ENCODE data around the gene INPP5A.

The INPP5A gene

DNA sequence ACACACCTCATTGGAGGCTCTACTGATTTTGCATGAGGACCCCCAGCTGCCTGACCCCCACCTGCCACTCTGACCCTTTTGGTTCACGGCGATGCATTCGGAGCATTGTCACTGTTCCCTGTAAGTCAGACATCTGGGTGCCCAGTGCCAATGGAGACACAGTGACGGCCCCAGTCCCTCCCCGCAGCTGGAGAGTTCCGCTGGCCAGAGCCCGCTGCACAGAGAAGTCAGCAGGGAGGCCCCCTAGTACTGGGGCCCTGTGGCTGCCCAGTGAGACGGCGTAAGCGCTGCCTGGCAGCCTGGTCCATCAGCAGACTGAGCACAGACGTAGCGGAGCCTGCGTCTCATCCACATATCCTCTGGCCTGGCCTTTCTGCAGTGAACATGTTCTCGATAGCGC is 170.9 kb downstream of the INPP5A start:
- no peak for DNase-seq (ENCODE audit: low read depth)
- Histone ChIP-seq H3K4me3 (ENCODE audit: low read length) (no peak overlapping the region), H3K36me3 (ENCODE audit: control insufficient read depth, insufficient read depth, low read length, severe bottlenecking) (peaks cover 23% of the 10 kb centered on the region), H3K27me3 (replicated peaks; ENCODE audit: control insufficient read depth, insufficient read depth, low read length) (no peaks in the 10 kb centered on the region), H3K9ac (ENCODE audit: low read length) (no peak overlapping the region), H3K9me3 (ENCODE audit: control insufficient read depth, low read length) (peaks cover 18% of the 10 kb centered on the region), H3K4me1 (ENCODE audit: control insufficient read depth, insufficient read depth, low read length) (no peaks in the 10 kb centered on the region)

DNA sequence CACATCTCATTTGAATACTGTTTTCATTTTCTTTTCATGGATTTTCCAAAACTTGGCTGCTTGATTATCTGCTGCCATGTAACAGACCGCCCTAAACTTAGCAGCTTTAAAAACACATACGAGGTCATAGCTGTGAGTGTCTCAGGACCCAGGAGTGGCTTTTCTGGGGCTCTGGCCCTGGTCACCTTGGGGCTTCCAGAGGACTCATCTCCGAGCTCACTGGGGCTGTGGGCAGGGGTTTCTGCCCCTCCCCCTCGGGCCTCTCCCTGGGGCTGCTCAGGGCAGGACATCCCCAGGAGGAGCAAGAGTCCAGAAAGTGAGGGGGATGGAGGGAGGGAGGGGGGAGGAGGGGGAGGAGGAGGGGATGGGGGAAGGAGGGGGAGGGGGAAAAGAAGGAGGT is 171.3 kb downstream of the INPP5A start:
- no peak overlapping the region for H3K4me3 ChIP-seq (ENCODE audit: low read length)
- H3K27me3 ChIP-seq (replicated peaks; ENCODE audit: control insufficient read depth, insufficient read depth, low read length), result no peaks in the 10 kb centered on the region
- DNase-seq (ENCODE audit: low read depth), result no peak
- peaks cover 27% of the 10 kb centered on the region for H3K36me3 ChIP-seq (ENCODE audit: control insufficient read depth, insufficient read depth, low read length, severe bottlenecking)
- H3K4me1 ChIP-seq (ENCODE audit: control insufficient read depth, insufficient read depth, low read length), result no peaks in the 10 kb centered on the region
- H3K9me3 ChIP-seq (ENCODE audit: control insufficient read depth, low read length), result peaks cover 18% of the 10 kb centered on the region
- H3K9ac ChIP-seq (ENCODE audit: low read length), result no peak overlapping the region

DNA sequence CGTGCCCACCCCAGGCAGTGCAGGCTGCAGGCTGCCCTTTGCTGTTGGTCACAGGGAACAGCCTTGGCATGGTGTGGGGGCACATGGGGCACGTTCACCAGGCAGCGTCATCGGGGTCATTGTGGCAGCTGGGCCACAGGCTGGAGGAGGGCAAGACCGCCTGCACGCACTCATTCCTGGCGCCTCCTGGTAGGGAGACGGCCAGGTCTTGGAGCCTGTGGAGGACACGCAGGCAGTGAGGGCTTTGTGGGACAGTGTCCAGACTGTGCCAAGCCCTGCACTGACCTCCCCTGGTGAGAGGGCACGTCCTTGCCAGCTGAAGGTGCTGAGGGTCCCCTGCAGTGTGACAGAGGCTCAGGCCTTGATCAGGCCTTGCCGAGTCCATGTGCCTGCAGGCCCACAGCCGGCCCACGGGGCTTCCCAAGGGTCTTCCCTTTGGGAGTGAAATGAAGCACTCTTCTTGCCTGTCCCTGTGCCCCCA is 171.9 kb downstream of the INPP5A start:
- DNase-seq (ENCODE audit: low read depth), result no peak
- H3K36me3 ChIP-seq (ENCODE audit: control insufficient read depth, insufficient read depth, low read length, severe bottlenecking), result peaks cover 31% of the 10 kb centered on the region
- H3K9ac ChIP-seq (ENCODE audit: low read length), result no peak overlapping the region
- H3K4me3 ChIP-seq (ENCODE audit: low read length), result no peak overlapping the region
- H3K9me3 ChIP-seq (ENCODE audit: control insufficient read depth, low read length), result peaks cover 18% of the 10 kb centered on the region
- H3K27me3 ChIP-seq (replicated peaks; ENCODE audit: control insufficient read depth, insufficient read depth, low read length), result no peaks in the 10 kb centered on the region
- no peaks in the 10 kb centered on the region for H3K4me1 ChIP-seq (ENCODE audit: control insufficient read depth, insufficient read depth, low read length)

DNA sequence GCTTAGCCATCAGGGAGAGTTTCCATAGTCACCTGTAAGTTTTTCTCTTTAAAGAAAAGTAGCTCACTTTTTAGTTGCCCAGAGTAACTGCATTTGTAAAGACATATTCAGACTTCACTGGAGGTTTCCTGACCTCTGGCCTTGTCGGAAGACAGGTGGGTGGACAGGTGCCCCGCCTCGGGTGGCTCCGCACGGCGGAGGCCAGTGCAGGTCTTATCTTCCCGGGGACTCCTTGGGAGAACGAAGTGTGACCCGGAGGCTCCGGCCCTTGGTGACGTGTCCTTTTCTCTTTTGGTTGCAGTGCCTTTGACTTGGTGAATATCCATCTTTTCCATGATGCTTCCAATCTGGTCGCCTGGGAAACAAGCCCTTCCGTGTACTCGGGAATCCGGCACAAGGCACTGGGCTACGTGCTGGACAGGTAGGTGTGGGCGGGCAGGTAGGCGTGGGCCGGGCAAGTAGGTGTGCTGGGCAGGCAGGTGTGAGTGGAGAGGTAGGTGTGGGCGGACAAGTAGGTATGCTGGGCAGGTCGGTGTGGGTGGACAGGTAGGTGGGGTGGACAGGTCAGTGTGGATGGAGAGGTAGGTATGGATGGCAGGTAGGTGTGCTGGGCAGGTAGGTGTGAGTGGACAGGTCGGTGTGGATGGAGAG is 172.6 kb downstream of the INPP5A start:
- peaks cover 18% of the 10 kb centered on the region for H3K9me3 ChIP-seq (ENCODE audit: control insufficient read depth, low read length)
- no peaks in the 10 kb centered on the region for H3K27me3 ChIP-seq (replicated peaks; ENCODE audit: control insufficient read depth, insufficient read depth, low read length)
- H3K4me3 ChIP-seq (ENCODE audit: low read length), result no peak overlapping the region
- DNase-seq (ENCODE audit: low read depth), result no peak
- peaks cover 33% of the 10 kb centered on the region for H3K36me3 ChIP-seq (ENCODE audit: control insufficient read depth, insufficient read depth, low read length, severe bottlenecking)
- no peak overlapping the region for H3K9ac ChIP-seq (ENCODE audit: low read length)
- no peaks in the 10 kb centered on the region for H3K4me1 ChIP-seq (ENCODE audit: control insufficient read depth, insufficient read depth, low read length)

DNA sequence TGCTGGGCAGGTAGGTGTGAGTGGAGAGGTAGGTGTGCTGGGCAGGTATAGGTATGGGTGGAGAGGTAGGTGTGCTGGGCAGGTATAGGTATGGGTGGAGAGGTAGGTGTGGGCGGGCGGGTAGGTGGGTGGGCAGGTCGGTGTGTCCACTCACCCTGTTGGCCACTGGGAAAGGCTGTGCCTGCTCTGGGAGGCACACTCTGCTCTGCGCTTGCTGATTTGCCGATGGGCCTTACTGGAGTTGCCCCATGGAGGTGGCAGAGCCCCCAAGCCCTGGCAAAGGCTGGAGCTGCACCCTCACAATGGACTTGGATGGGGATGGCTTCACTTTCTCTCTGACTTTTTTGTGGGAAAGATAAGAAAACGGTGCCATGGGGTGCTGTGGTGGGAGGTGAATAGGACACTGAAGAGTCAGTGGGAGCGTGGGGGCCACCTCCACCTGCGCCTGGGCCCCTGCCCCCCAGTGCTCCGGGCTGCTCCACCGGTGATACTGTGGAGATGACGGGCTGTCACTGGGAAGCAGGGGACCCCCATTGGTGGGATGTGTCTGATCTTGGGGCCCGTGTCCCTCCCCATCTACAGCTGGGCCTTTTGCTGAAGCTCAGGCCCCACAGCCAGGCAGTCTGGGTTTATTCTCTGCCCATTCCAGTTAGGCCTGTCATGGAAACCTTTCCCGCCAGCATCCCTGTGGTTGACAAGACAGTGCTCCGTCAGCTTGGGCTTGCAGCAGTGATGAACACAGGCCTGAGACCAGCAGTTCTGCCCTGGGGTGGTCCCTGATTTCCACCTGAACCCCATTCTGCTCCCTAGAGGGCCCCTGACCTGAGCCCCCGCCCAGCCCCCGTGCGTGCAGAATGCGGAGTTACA is 173.4 kb downstream of the INPP5A start:
- Histone ChIP-seq H3K9me3 (ENCODE audit: control insufficient read depth, low read length) (peaks cover 10% of the 10 kb centered on the region), H3K9ac (ENCODE audit: low read length) (no peak overlapping the region), H3K36me3 (ENCODE audit: control insufficient read depth, insufficient read depth, low read length, severe bottlenecking) (peaks cover 31% of the 10 kb centered on the region), H3K4me3 (ENCODE audit: low read length) (no peak overlapping the region), H3K4me1 (ENCODE audit: control insufficient read depth, insufficient read depth, low read length) (no peaks in the 10 kb centered on the region), H3K27me3 (replicated peaks; ENCODE audit: control insufficient read depth, insufficient read depth, low read length) (no peaks in the 10 kb centered on the region)
- DNase-seq (ENCODE audit: low read depth), result no peak

DNA sequence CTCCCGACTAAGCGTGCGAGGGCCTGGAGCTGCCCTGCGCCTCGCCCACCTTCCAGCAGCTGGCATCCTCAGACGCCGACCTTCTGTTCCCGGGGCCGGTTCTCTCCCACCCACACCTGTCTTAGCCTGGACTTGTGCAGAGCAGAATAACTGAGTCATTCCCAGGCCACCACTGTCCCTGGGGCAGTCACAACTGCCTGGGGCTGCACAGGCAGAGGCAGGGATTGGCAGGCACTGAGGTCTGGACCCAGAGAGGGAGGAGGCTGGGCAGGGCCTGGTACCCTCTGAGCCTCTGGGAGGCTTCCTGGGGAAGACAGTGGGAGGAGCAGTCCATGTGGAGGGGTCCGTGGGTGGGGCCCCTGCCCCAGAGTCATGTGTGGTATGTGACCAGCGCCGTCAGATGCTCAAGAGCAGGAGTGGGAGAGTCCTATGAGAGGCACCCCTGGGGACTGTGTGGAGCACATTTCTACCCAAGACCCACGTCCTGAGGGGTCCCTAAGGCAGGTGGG is 174.1 kb downstream of the INPP5A start:
- Histone ChIP-seq H3K4me1 (ENCODE audit: control insufficient read depth, insufficient read depth, low read length) (no peaks in the 10 kb centered on the region), H3K9me3 (ENCODE audit: control insufficient read depth, low read length) (peaks cover 3% of the 10 kb centered on the region), H3K27me3 (replicated peaks; ENCODE audit: control insufficient read depth, insufficient read depth, low read length) (no peaks in the 10 kb centered on the region), H3K9ac (ENCODE audit: low read length) (no peak overlapping the region), H3K36me3 (ENCODE audit: control insufficient read depth, insufficient read depth, low read length, severe bottlenecking) (peaks cover 35% of the 10 kb centered on the region), H3K4me3 (ENCODE audit: low read length) (no peak overlapping the region)
- no peak for DNase-seq (ENCODE audit: low read depth)

DNA sequence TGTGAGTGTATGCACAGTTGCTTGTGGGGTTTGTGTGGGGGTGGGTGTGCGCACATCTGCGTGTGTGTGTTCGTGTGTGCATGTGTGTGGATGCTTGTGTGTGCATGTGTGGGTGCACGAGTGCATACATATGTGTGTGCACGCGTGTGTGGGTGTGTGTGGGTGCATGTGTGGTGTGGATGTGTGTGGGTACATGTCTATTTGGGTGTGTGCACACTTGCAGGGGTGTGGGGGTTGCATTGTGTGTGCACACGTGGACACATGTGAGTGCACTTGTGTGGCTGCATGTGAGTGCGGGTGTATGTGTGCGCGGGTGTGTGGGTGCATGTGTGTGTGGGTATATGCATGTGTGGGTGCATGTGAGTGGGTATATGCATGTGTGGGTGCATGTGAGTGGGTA is 174.7 kb downstream of the INPP5A start:
- Histone ChIP-seq H3K9me3 (ENCODE audit: control insufficient read depth, low read length) (no peaks in the 10 kb centered on the region), H3K4me1 (ENCODE audit: control insufficient read depth, insufficient read depth, low read length) (no peaks in the 10 kb centered on the region), H3K27me3 (replicated peaks; ENCODE audit: control insufficient read depth, insufficient read depth, low read length) (no peaks in the 10 kb centered on the region), H3K9ac (ENCODE audit: low read length) (no peak overlapping the region), H3K4me3 (ENCODE audit: low read length) (no peak overlapping the region), H3K36me3 (ENCODE audit: control insufficient read depth, insufficient read depth, low read length, severe bottlenecking) (peaks cover 32% of the 10 kb centered on the region)
- no peak for DNase-seq (ENCODE audit: low read depth)

DNA sequence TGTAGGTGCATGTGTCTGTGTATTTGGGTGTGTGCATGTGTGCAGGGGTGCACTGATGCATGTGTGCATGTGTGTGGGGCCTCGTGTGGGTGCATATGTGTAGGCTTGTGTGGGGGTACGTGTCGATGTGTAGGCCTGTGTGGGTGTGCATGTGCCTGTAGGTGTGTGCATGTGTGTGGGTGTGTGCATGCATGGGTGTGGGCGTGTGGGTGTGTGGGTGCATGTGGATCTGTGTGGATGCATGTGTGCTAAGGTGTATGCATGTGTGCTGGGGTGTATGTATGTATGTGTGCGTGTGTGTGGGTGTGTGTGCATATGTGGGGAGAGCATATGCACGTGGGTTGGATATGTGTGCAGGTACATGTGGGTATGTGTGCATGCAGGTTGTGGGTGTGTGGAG is 175.2 kb downstream of the INPP5A start:
- Histone ChIP-seq H3K4me3 (ENCODE audit: low read length) (no peak overlapping the region), H3K27me3 (replicated peaks; ENCODE audit: control insufficient read depth, insufficient read depth, low read length) (no peaks in the 10 kb centered on the region), H3K4me1 (ENCODE audit: control insufficient read depth, insufficient read depth, low read length) (no peaks in the 10 kb centered on the region), H3K36me3 (ENCODE audit: control insufficient read depth, insufficient read depth, low read length, severe bottlenecking) (peaks cover 32% of the 10 kb centered on the region), H3K9me3 (ENCODE audit: control insufficient read depth, low read length) (no peaks in the 10 kb centered on the region), H3K9ac (ENCODE audit: low read length) (no peak overlapping the region)
- no peak for DNase-seq (ENCODE audit: low read depth)

DNA sequence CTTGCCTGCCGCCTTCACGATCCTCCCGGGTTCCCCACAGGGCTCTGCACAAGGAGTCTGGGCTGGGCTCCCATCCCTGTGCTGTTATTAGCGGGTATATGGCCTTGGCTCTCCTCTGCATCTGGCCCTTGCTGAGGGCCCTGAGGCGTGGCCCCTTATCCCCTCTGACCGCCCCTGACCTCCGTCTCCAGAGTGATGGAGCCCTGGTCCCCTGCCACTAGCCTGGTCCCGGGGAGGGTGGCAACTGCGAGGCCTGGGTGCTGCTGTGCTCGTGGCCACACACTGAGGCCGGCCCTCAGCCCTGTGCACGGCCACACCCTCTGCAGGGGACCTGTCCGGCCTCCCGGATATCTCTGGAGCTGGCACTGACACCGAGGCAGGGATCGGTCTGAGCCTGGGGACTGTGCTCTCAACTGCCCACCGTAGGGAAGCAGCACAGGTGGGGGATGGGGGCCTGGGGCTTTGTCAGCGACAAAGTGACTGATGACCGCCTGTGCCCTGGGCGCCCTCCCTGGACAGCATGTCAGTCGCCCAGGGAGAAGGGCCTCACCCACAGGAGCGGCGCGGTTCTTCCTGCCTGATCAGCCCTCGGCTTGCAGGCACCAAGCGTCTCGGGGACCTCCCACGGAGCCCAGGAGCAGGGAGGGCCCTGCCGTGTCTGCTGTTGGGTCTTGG is 176.0 kb downstream of the INPP5A start:
- no peak overlapping the region for H3K4me3 ChIP-seq (ENCODE audit: low read length)
- H3K9ac ChIP-seq (ENCODE audit: low read length), result no peak overlapping the region
- no peaks in the 10 kb centered on the region for H3K9me3 ChIP-seq (ENCODE audit: control insufficient read depth, low read length)
- DNase-seq (ENCODE audit: low read depth), result no peak
- H3K27me3 ChIP-seq (replicated peaks; ENCODE audit: control insufficient read depth, insufficient read depth, low read length), result no peaks in the 10 kb centered on the region
- H3K36me3 ChIP-seq (ENCODE audit: control insufficient read depth, insufficient read depth, low read length, severe bottlenecking), result peaks cover 27% of the 10 kb centered on the region
- no peaks in the 10 kb centered on the region for H3K4me1 ChIP-seq (ENCODE audit: control insufficient read depth, insufficient read depth, low read length)

DNA sequence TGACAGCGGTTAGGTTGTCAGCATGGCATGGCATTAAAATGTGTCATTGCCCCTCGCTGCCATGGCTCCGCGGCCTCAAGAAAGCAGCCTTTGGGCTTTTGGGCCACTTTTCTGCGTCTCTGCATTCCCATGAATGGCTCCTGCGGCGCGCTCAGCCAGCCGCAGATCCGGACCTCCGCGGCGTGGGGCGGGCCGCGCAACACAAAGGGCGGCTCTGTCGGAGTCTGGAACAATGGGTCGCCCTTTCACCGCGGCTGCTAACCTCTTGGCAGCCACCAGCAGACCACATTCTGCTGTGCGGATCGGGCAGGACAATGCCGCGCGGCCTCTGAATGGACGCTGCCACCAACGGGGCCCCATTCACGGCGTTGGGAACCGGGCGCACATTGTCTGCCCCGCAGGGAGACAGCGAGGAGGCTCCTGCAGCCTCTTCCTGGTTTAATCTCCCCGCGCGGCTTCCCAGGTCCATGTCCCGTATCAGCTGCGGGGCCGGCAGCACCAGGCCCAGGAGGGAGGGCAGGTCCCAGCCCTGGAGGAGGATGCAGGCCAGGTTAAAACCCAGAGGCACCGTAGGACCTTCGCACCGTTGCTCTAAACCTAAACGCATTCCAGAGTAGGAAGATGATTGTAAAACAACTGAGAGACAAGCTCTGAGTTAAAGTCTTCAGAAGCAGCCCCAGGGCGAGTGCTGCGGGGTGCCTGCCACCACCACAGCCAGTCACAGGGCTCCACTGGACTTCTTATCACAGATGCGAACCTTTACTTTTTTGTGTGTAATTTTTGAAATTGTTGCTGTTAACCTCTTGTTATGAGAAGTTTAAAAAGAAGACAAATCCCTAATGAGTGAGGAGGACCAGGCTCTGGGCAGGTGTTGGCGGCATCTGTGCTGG is 176.8 kb downstream of the INPP5A start:
- no peaks in the 10 kb centered on the region for H3K27me3 ChIP-seq (replicated peaks; ENCODE audit: control insufficient read depth, insufficient read depth, low read length)
- no peak overlapping the region for H3K4me3 ChIP-seq (ENCODE audit: low read length)

More for the DNA sequence above, 176.8 kb downstream of the INPP5A start:
- Histone ChIP-seq H3K4me1 (ENCODE audit: control insufficient read depth, insufficient read depth, low read length) (no peaks in the 10 kb centered on the region), H3K9me3 (ENCODE audit: control insufficient read depth, low read length) (no peaks in the 10 kb centered on the region), H3K9ac (ENCODE audit: low read length) (no peak overlapping the region), H3K36me3 (ENCODE audit: control insufficient read depth, insufficient read depth, low read length, severe bottlenecking) (peaks cover 25% of the 10 kb centered on the region)
- DNase-seq (ENCODE audit: low read depth), result no peak

Data from adipocyte (in vitro differentiated cells).